Karpas-422 (cell line): ENCODE results near the gene EPHA4. TPM values are rescaled to one million over a fixed set of nuclear protein-coding genes. Genes with fewer than 3 reads are reported as not detected.

Source experiments
- DNase-seq: peaks from one replicate; pipeline ENCODE4 v3.0.0-alpha.2; 2015
- H2AFZ ChIP-seq: fragments of 200-600 bp; sonication (generic); 2 replicates; pipeline ENCODE4 v1.6.1; 2014; ENCODE audit warnings: antibody characterized with exemption, low read length, mixed read lengths
- H3K27ac ChIP-seq: fragments of 200-600 bp; sonication (generic); 2 replicates; pipeline ENCODE4 v1.5.1; 2014; ENCODE audit warnings: mild to moderate bottlenecking, low read length, moderate library complexity
- H3K27me3 ChIP-seq: fragments of 200-600 bp; sonication (generic); 2 replicates; pipeline ENCODE4 v1.6.1; 2014; ENCODE audit warnings: low read length, mixed read lengths
- H3K36me3 ChIP-seq: fragments of 200-600 bp; sonication (generic); 2 replicates; pipeline ENCODE4 v1.6.1; 2014; ENCODE audit warnings: low read length, mixed read lengths; ENCODE audit not compliant: insufficient read depth
- H3K4me1 ChIP-seq: fragments of 200-600 bp; sonication (generic); 2 replicates; pipeline ENCODE4 v1.6.1; 2014; ENCODE audit warnings: mild to moderate bottlenecking, low read length, mixed read lengths
- H3K4me2 ChIP-seq: fragments of 200-600 bp; sonication (generic); 2 replicates; pipeline ENCODE4 v1.6.1; 2014; ENCODE audit warnings: low read length, low read depth, mild to moderate bottlenecking; ENCODE audit not compliant: poor library complexity, severe bottlenecking
- H3K4me3 ChIP-seq: fragments of 200-600 bp; sonication (generic); 2 replicates; pipeline ENCODE4 v1.5.1; 2014; ENCODE audit warnings: mild to moderate bottlenecking, antibody characterized with exemption, low read length, mixed read lengths
- H3K79me2 ChIP-seq: fragments of 200-600 bp; sonication (generic); 2 replicates; pipeline ENCODE4 v1.6.1; 2014; ENCODE audit warnings: mild to moderate bottlenecking, low read length, mixed read lengths
- H3K9ac ChIP-seq: fragments of 200-600 bp; sonication (generic); 2 replicates; pipeline ENCODE4 v1.6.0; 2014; ENCODE audit warnings: low read length
- H3K9me2 ChIP-seq: fragments of 200-600 bp; sonication (generic), shearing (Covaris generic); replicated peaks from 2 replicates; pipeline ENCODE4 v1.6.0; 2014; ENCODE audit warnings: mild to moderate bottlenecking, low read length, moderate library complexity; ENCODE audit not compliant: insufficient read depth
- H3K9me3 ChIP-seq: fragments of 300-700, 200-600 bp; sonication (generic); 2 replicates; pipeline ENCODE4 v1.6.1; 2014; ENCODE audit warnings: low read length, mixed read lengths
- H4K20me1 ChIP-seq: fragments of 200-600 bp; sonication (generic); 2 replicates; pipeline ENCODE4 v1.6.1; 2014; ENCODE audit warnings: mild to moderate bottlenecking, antibody characterized with exemption, low read length, low read depth; ENCODE audit not compliant: insufficient read depth
- total RNA-seq: library from RNA; depleted of rRNA; stranded (reverse); fragments of >200 nt; shearing (Covaris generic); gene quantifications from 2 replicates; pipeline ENCODE4 v1.2.3, GENCODE V29; 2014; ENCODE audit warnings: low replicate concordance

The EPHA4 gene
- total RNA-seq, 1 experiment from 2014 or later: not detected

DNA sequence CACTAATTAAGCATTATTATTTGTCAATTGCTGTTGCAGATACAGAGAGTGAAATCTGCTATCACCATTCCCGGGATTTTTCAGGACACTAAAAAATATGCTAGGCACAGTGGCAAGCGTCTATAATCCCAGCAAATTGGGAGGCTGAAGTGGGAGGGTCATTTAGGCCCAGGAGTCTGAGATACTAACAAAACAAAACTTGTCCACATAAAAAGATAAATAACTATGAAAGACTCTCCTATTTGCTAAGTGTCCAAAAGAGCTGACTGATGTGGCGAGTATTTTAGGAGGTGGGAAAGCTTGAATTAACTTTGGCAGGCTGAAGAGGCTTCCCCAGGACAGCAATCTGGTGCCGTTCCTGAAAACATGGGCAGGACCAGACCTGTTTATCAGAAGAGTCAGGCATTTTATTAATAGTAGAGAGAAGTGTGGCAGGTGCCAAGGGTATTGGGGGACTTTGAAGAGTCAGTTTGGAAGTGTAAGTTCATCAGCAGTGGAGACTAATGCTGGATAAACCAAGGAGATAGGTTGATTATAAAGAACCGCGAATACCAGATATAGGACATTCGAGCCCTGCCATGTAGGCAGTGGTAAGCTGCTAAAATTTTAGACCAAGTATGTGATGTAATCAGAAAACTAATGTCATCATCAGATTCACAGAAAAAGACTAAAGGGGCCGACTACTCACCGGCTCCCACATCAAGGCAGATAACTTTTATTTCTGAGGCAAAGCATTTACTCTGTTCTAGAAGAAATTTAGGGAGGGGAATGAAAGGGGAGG, 201.8 kb downstream of the EPHA4 start:
- Histone ChIP-seq H3K9ac (no peak overlapping the region), H3K4me2 (no peak overlapping the region), H3K9me3 (no peaks in the 10 kb centered on the region), H3K4me1 (no peaks in the 10 kb centered on the region), H3K27ac (no peak overlapping the region), H4K20me1 (no peaks in the 10 kb centered on the region), H3K79me2 (no peaks in the 10 kb centered on the region), H2AFZ (no peak overlapping the region), H3K4me3 (no peak overlapping the region), H3K36me3 (no peaks in the 10 kb centered on the region), H3K27me3 (no peaks in the 10 kb centered on the region), H3K9me2 (no peaks in the 10 kb centered on the region)
- no peak for DNase-seq
